SU-DHL-6 (cell line): ENCODE measurements around the gene MCRIP2.

ENCODE experiments used
- CTCF ChIP-seq: fragments of 200-600 bp; sonication (generic); IDR thresholded peaks from one replicate; pipeline ENCODE4 v1.5.1; 2017; ENCODE audit warnings: antibody characterized with exemption, mild to moderate bottlenecking, low read length, moderate library complexity; ENCODE audit not compliant: insufficient read depth, poor library complexity, severe bottlenecking
- EZH2phosphoT487 ChIP-seq: fragments of 200-600 bp; sonication (generic), shearing (Covaris generic); conservative IDR thresholded peaks from 2 replicates; pipeline ENCODE4 v1.6.1; 2018; ENCODE audit warnings: mild to moderate bottlenecking, antibody characterized with exemption, low read length, moderate library complexity, mixed read lengths

- peak; percentile 15 for TF ChIP-seq CTCF
- no peak for TF ChIP-seq EZH2phosphoT487
Observed at GRCh38 chr16:600781-601180, 40.8 kb upstream of the MCRIP2 start.
